Measurements from ENCODE around the gene CALML3. TPM values are rescaled to one million over a fixed set of nuclear protein-coding genes. Genes with fewer than 3 reads are reported as not detected.

The CALML3 gene
- polyA plus RNA-seq, 3 donors, result 0.06 to 0.11 TPM; not detected in 1

GRCh38 chr10:5502571-5503476 lies 21.9 kb upstream of the CALML3 start:
- no peak for DNase-seq (ENCODE audit: extremely low read depth in 1 of 11, low read depth in 9 of 11, low spot score in 4 of 11)

DNA sequence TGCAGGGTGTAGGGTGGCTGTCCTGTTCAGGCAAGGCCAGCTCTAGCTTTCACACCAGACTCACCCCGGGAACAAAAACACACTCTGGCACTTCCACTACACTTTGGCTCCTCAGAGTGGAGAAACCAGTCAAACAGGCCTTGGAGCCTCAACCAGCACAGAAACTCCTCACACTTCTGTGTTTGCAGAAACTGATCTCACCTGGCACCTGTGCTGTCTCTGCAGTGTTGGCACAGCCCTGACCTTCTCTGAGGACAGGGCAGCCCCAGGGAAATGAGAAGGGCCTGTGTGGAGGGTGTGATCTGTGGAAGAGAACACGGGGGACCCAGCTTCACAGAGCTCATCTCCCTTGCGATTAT lies 21.3 kb upstream of the CALML3 start:
- peak in 9 of 11 donors; percentile 15 to 56 (median 39) for DNase-seq (ENCODE audit: extremely low read depth in 1 of 11, low read depth in 9 of 11, low spot score in 4 of 11)

GRCh38 chr10:5504146-5505072 lies 20.4 kb upstream of the CALML3 start:
- DNase-seq (ENCODE audit: extremely low read depth in 1 of 11, low read depth in 9 of 11, low spot score in 4 of 11), result no peak

GRCh38 chr10:5506246-5506645 lies 18.5 kb upstream of the CALML3 start:
- DNase-seq (ENCODE audit: extremely low read depth in 1 of 11, low read depth in 9 of 11, low spot score in 4 of 11), result no peak

DNA sequence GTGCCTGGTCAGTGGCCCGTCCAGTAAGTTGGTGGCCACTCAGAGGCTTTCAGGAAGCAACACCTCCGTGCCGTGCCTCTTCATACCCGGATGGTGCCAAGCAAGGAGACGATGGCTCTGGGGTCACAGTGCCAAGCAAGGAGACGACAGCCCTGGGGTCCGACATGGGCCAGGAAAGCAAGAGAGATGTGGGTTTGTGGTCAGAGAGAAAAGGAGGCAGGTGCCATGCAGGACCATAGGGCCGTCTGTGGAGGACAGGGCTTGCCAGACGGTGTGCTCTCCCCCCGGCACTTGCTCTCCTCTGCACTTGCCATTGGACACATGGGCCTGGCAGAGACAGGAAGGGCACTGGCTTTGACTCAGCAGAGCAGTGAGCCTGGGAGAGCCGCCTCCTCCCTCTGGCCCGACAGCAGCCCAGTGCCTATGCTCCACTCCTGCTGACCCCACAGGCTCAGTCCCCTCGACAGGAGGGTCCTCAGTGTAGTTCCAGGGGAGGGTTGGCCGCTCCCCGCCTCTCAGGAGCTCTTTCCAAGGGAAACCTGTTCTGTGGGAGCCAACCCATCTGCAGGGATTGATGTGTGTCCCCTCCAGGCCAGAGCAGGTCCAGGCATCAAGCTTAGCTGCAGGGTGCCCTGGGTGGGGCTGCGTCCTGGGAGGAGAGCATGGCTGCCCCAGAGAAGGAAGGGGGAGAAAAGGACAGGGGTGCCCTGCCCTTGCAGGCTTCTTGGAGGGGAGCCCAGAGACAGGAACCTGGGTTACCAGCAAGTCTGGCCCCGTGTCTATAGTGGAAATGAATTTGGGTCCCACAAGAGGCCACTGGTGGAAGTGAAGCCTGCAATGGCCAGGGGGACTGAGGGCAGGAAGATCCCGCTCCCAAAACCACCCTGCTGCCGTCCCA lies 17.8 kb upstream of the CALML3 start:
- no peak for DNase-seq (ENCODE audit: extremely low read depth in 1 of 11, low read depth in 9 of 11, low spot score in 4 of 11)

- no peak for DNase-seq (ENCODE audit: extremely low read depth in 1 of 11, low read depth in 9 of 11, low spot score in 4 of 11)
Measured at GRCh38 chr10:5507649-5508131, 17.1 kb upstream of the CALML3 start.

GRCh38 chr10:5508161-5508604 lies 16.6 kb upstream of the CALML3 start:
- DNase-seq (ENCODE audit: extremely low read depth in 1 of 11, low read depth in 9 of 11, low spot score in 4 of 11), result no peak

- DNase-seq (ENCODE audit: extremely low read depth in 1 of 11, low read depth in 9 of 11, low spot score in 4 of 11), result no peak
Measured at GRCh38 chr10:5508786-5509185, 16.0 kb upstream of the CALML3 start.

DNA sequence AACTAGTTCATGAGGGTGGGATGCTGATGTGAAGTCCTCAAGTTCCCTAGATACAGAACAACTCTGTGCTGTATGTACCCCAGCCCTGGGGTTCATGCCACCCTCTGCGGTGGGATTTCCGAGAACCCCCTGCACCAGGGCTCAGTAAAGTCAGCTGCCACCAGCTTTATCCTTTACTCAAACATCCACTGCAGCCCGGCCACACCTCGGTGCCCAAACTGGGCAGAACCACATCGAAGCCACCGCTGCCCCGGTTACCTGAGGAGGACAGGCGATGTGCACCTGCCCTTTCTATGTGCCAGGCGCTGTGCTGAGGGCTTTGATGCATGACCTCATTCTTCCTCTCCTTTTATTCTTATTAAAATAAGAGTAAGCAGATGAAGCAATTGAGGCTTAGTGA lies 15.5 kb upstream of the CALML3 start:
- DNase-seq (ENCODE audit: extremely low read depth in 1 of 11, low read depth in 9 of 11, low spot score in 4 of 11), result no peak

GRCh38 chr10:5509691-5510090 lies 15.1 kb upstream of the CALML3 start:
- DNase-seq (ENCODE audit: extremely low read depth in 1 of 11, low read depth in 9 of 11, low spot score in 4 of 11), result no peak

GRCh38 chr10:5510281-5511072 lies 14.3 kb upstream of the CALML3 start:
- no peak for DNase-seq (ENCODE audit: extremely low read depth in 1 of 11, low read depth in 9 of 11, low spot score in 4 of 11)

- no peak for DNase-seq (ENCODE audit: extremely low read depth in 1 of 11, low read depth in 9 of 11, low spot score in 4 of 11)
Measured at GRCh38 chr10:5511231-5511884, 13.4 kb upstream of the CALML3 start.

GRCh38 chr10:5511885-5512280 lies 12.9 kb upstream of the CALML3 start:
- DNase-seq (ENCODE audit: extremely low read depth in 1 of 11, low read depth in 9 of 11, low spot score in 4 of 11), result no peak

- no peak for DNase-seq (ENCODE audit: extremely low read depth in 1 of 11, low read depth in 9 of 11, low spot score in 4 of 11)
Measured at GRCh38 chr10:5512331-5512730, 12.4 kb upstream of the CALML3 start.

- DNase-seq (ENCODE audit: extremely low read depth in 1 of 11, low read depth in 9 of 11, low spot score in 4 of 11), result no peak
Measured at GRCh38 chr10:5512881-5513612, 11.7 kb upstream of the CALML3 start.

DNA sequence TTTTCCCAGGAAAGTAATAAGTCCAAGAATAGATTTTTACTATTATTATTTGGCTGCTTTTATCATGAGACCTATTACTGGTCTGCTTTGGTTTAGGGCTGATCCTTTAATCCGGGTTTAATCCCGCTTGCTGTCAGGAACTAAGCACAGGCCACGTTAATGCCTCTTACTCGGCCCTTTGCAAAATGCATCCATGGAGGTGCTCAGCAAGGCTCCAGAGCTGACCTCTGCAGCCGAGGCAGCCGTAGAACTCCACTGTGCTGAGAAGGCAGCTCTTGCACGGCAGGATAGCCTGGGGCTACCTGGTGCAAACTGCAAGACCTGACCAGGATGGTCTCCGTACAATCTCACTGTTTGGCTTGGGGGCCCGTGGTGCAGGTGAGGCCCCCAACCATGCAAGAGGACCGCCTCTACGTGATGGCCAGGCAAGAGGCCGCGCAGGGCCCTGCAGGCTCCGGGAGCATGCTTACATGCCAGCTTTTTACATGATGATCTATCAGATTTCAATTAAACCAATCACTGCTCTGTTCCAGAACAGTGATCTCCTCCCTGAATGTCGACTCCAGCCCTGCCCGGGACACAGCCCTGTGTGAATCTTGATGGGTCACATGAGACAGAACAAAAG lies 10.4 kb upstream of the CALML3 start:
- DNase-seq (ENCODE audit: extremely low read depth in 1 of 11, low read depth in 9 of 11, low spot score in 4 of 11), result no peak
